ENCODE data around the gene UBR3. TPM values are rescaled to one million over a fixed set of nuclear protein-coding genes. Genes with fewer than 3 reads are reported as not detected.

UBR3 gene
- total and polyA plus RNA-seq, 12 donors, result 21.0 to 146 (median 115) TPM

- no peak for DNase-seq
- Histone ChIP-seq H3K4me1 (peaks cover 0 to 8% (median 0%) of the 10 kb centered on the region in 9 donors), H3K9me3 (no peaks in the 10 kb centered on the region), H3K27me3 (no peaks in the 10 kb centered on the region), H3K27ac (no peak overlapping the region), H3K4me3 (no peak overlapping the region), H3K36me3 (peaks cover 0 to 77% (median 0%) of the 10 kb centered on the region in 9 donors)
- intact Hi-C loops (cut with DNase I), result no loop called here
- ATAC-seq, result peak in 1 of 8 donors; percentile 56
- no peak for TF ChIP-seq CTCF (IDR thresholded peaks at IDR 0.05)
- WGBS, 2 donors, result 87 to 94% methylated on average over 2 of the region's 2 CpGs
Observed at GRCh38 chr2:170052151-170052550, 224.9 kb downstream of the UBR3 start.

- TF ChIP-seq CTCF (IDR thresholded peaks at IDR 0.05), result no peak
- H3K4me1 ChIP-seq, result peaks cover 0 to 8% (median 0%) of the 10 kb centered on the region in 9 donors
- ATAC-seq (no peak), DNase-seq (no peak)
- peaks cover 0 to 91% (median 7%) of the 10 kb centered on the region in 9 donors for H3K36me3 ChIP-seq
- no peak overlapping the region for H3K4me3 ChIP-seq
- no peaks in the 10 kb centered on the region for H3K27me3 ChIP-seq
- 91 to 97% methylated on average over 5 of the region's 5 CpGs for WGBS, 2 donors
- intact Hi-C loops (cut with DNase I), result no loop called here
- no peaks in the 10 kb centered on the region for H3K9me3 ChIP-seq
- no peak overlapping the region for H3K27ac ChIP-seq
Observed at GRCh38 chr2:170054997-170055396, 227.7 kb downstream of the UBR3 start.

- ATAC-seq (no peak), DNase-seq (no peak)
- no peak overlapping the region for H3K4me3 ChIP-seq
- no peaks in the 10 kb centered on the region for H3K9me3 ChIP-seq
- intact Hi-C loops (cut with DNase I), result no loop called here
- 37 to 63% methylated on average over 1 of the region's 1 CpG for WGBS, 2 donors
- peaks cover 0 to 93% (median 15%) of the 10 kb centered on the region in 9 donors for H3K36me3 ChIP-seq
- H3K27ac ChIP-seq, result no peak overlapping the region
- peaks cover 0 to 7% (median 0%) of the 10 kb centered on the region in 9 donors for H3K4me1 ChIP-seq
- TF ChIP-seq CTCF (IDR thresholded peaks at IDR 0.05), result no peak
- H3K27me3 ChIP-seq, result no peaks in the 10 kb centered on the region
Observed at GRCh38 chr2:170056900-170057299, 229.6 kb downstream of the UBR3 start.

GRCh38 chr2:170063456-170064235 is 236.4 kb downstream of the UBR3 start:
- Histone ChIP-seq H3K4me3 (no peak overlapping the region), H3K4me1 (no peaks in the 10 kb centered on the region), H3K27me3 (no peaks in the 10 kb centered on the region), H3K27ac (no peak overlapping the region), H3K9me3 (peaks cover 0 to 3% (median 0%) of the 10 kb centered on the region in 11 donors), H3K36me3 (peaks cover 0 to 95% (median 22%) of the 10 kb centered on the region in 9 donors)
- ATAC-seq, result no peak
- no peak for DNase-seq
- 92 to 97% methylated on average over 2 of the region's 2 CpGs for WGBS, 2 donors
- intact Hi-C loops (cut with DNase I), result no loop called here
- no peak for TF ChIP-seq CTCF (IDR thresholded peaks at IDR 0.05)

Data from heart right ventricle (tissue), 16 donors.